ENCODE data around the gene TNS1. TPM values are rescaled to one million over a fixed set of nuclear protein-coding genes. Genes with fewer than 3 reads are reported as not detected.

The TNS1 gene
- total and polyA plus RNA-seq, 7 donors = 73.4 to 742 (median 276) TPM

- H3K4me1 ChIP-seq = no peaks in the 10 kb centered on the region
- H3K36me3 ChIP-seq (ENCODE audit: insufficient read depth in 1 of 2, low read depth in 1 of 2) = no peaks in the 10 kb centered on the region
- DNase-seq (no peak), ATAC-seq (no peak)
- intact Hi-C loops (cut with DNase I) = no loop called here
- no peaks in the 10 kb centered on the region for H3K9me3 ChIP-seq
- no peak overlapping the region for H3K27ac ChIP-seq
- TF ChIP-seq CTCF (IDR thresholded peaks at IDR 0.05) = no peak
- WGBS, 3 donors = 92 to 97% (median 95%) methylated on average over 5 of the region's 5 CpGs
- H3K4me3 ChIP-seq = no peak overlapping the region
- no peaks in the 10 kb centered on the region for H3K27me3 ChIP-seq (ENCODE audit: insufficient read depth in 3 of 3, low read length in 2 of 3)
Measured at GRCh38 chr2:218043701-218044109, 40.9 kb upstream of the TNS1 start.

- WGBS, 3 donors = 90 to 95% (median 92%) methylated on average over 1 of the region's 1 CpG
- DNase-seq (no peak), ATAC-seq (no peak)
- no peak for TF ChIP-seq CTCF (IDR thresholded peaks at IDR 0.05)
- intact Hi-C loops (cut with DNase I) = no loop called here
- Histone ChIP-seq H3K4me3 (no peak overlapping the region), H3K4me1 (no peaks in the 10 kb centered on the region), H3K27me3 (ENCODE audit: insufficient read depth in 3 of 3, low read length in 2 of 3) (no peaks in the 10 kb centered on the region), H3K27ac (no peak overlapping the region), H3K36me3 (ENCODE audit: insufficient read depth in 1 of 2, low read depth in 1 of 2) (no peaks in the 10 kb centered on the region), H3K9me3 (no peaks in the 10 kb centered on the region)
Measured at GRCh38 chr2:218043100-218043499, 40.3 kb upstream of the TNS1 start.

GRCh38 chr2:218041302-218042168, 38.7 kb upstream of the TNS1 start:
- H3K4me1 ChIP-seq = no peaks in the 10 kb centered on the region
- no peak overlapping the region for H3K27ac ChIP-seq
- WGBS, 3 donors = 89 to 99% (median 97%) methylated on average over 2 of the region's 2 CpGs
- no peak overlapping the region for H3K4me3 ChIP-seq
- H3K36me3 ChIP-seq (ENCODE audit: insufficient read depth in 1 of 2, low read depth in 1 of 2) = no peaks in the 10 kb centered on the region
- intact Hi-C loops (cut with DNase I) = no loop called here
- ATAC-seq = no peak
- no peak for TF ChIP-seq CTCF (IDR thresholded peaks at IDR 0.05)
- DNase-seq = no peak
- H3K27me3 ChIP-seq (ENCODE audit: insufficient read depth in 3 of 3, low read length in 2 of 3) = no peaks in the 10 kb centered on the region
- H3K9me3 ChIP-seq = no peaks in the 10 kb centered on the region

- no peak overlapping the region for H3K4me3 ChIP-seq
- H3K4me1 ChIP-seq = no peaks in the 10 kb centered on the region
- no peak overlapping the region for H3K27ac ChIP-seq
- DNase-seq = no peak
- no peaks in the 10 kb centered on the region for H3K36me3 ChIP-seq (ENCODE audit: insufficient read depth in 1 of 2, low read depth in 1 of 2)
- no peaks in the 10 kb centered on the region for H3K27me3 ChIP-seq (ENCODE audit: insufficient read depth in 3 of 3, low read length in 2 of 3)
- H3K9me3 ChIP-seq = no peaks in the 10 kb centered on the region
- intact Hi-C loops (cut with DNase I) = no loop called here
- ATAC-seq = no peak
- 68 to 81% (median 68%) methylated on average over 2 of the region's 2 CpGs for WGBS, 3 donors
- TF ChIP-seq CTCF (IDR thresholded peaks at IDR 0.05) = no peak
Measured at GRCh38 chr2:218040883-218041282, 38.1 kb upstream of the TNS1 start.
